Muscle of leg (tissue), 11 donors: ENCODE measurements around the gene SCAMP3. TPM values are rescaled to one million over a fixed set of nuclear protein-coding genes. Genes with fewer than 3 reads are reported as not detected.
A peak's percentile ranks its signal among the peaks of the same experiment; 100 is the strongest.

ENCODE experiments used
- DNase-seq: peaks from one replicate; pipeline ENCODE4 v3.0.0; 2013
- H3K27ac ChIP-seq: one replicate; pipeline ENCODE4 v1.5.1; 2013; ENCODE audit warnings: mild to moderate bottlenecking, low read length, control low read depth
- H3K27me3 ChIP-seq: one replicate; pipeline ENCODE4 v1.6.1; 2013; ENCODE audit warnings: low read length; ENCODE audit not compliant: control insufficient read depth, insufficient read depth
- H3K36me3 ChIP-seq: one replicate; pipeline ENCODE4 v1.6.1; 2013; ENCODE audit warnings: low read length; ENCODE audit not compliant: control insufficient read depth, insufficient read depth
- H3K4me1 ChIP-seq: one replicate; pipeline ENCODE4 v1.6.1; 2013; ENCODE audit warnings: low read length; ENCODE audit not compliant: control insufficient read depth, insufficient read depth
- H3K4me3 ChIP-seq: one replicate; pipeline ENCODE4 v1.5.1; 2013; ENCODE audit warnings: low read length, control low read depth
- H3K9me3 ChIP-seq: replicated peaks from 2 replicates; pipeline ENCODE4 v1.6.1; 2013; ENCODE audit warnings: low read depth, low read length; ENCODE audit not compliant: control insufficient read depth
- WGBS: methylation state at CpG from one replicate; pipeline ENCODE4 v1.1.5; 2013; ENCODE audit warnings: missing lambda C conversion rate; ENCODE audit not compliant: insufficient coverage; 5-methylcytosine and 5-hydroxymethylcytosine counted together
- polyA plus RNA-seq, 8 donors: library from polyadenylated mRNA; unstranded; fragments of 120-200 nt; gene quantifications; one replicate each; pipeline versions ENCODE4 v1.2.1 to v1.2.3, GENCODE V29; 2013; ENCODE audit warnings: inconsistent platforms in 1 of 8, low replicate concordance in 1 of 8; ENCODE audit not compliant: insufficient read length in 8 of 8, insufficient read depth in 1 of 8
- total RNA-seq: library from RNA; stranded (reverse); fragments of 120-200 nt; gene quantifications from one replicate; pipeline ENCODE4 v1.2.4, GENCODE V29; 2013

SCAMP3 gene
- total and polyA plus RNA-seq, 9 donors, result 24.6 to 51.4 (median 40.6) TPM

GRCh38 chr1:155256058-155256852 is 5.9 kb downstream of the SCAMP3 start:
- WGBS, result 79% methylated on average over 20 of the region's 20 CpGs
- H3K4me1 ChIP-seq, result peaks cover 42% of the 10 kb centered on the region
- DNase-seq, result no peak
- H3K27ac ChIP-seq, result peak overlapping the region; percentile 100
- H3K27me3 ChIP-seq, result no peaks in the 10 kb centered on the region
- H3K36me3 ChIP-seq, result peaks cover 40% of the 10 kb centered on the region
- peak overlapping the region; percentile 94 for H3K4me3 ChIP-seq
- H3K9me3 ChIP-seq, result no peaks in the 10 kb centered on the region

GRCh38 chr1:155255243-155256007 is 6.7 kb downstream of the SCAMP3 start, which contains the start of gene ENTREP3:
TSS of gene ENTREP3 (minus strand) at chr1:155255483. CDS start at chr1:155254877, 606 bp downstream.
- no peaks in the 10 kb centered on the region for H3K9me3 ChIP-seq
- DNase-seq, result peak; percentile 95
- WGBS, result under 1% methylated on average over 29 of the region's 54 CpGs
- H3K27ac ChIP-seq, result peak within 1 kb of the TSS; percentile 100
- H3K27me3 ChIP-seq, result no peaks in the 10 kb centered on the region
- H3K4me3 ChIP-seq, result peak within 1 kb of the TSS; percentile 94
- H3K36me3 ChIP-seq, result peaks cover 41% of the 10 kb centered on the region
- H3K4me1 ChIP-seq, result peaks cover 44% of the 10 kb centered on the region

- Histone ChIP-seq H3K36me3 (peaks cover 36% of the 10 kb centered on the region), H3K27ac (peak overlapping the region; percentile 100), H3K9me3 (no peaks in the 10 kb centered on the region), H3K4me3 (peak overlapping the region; percentile 94), H3K27me3 (no peaks in the 10 kb centered on the region), H3K4me1 (peaks cover 48% of the 10 kb centered on the region)
- 1% methylated on average over 22 of the region's 35 CpGs for WGBS
- DNase-seq, result peak; percentile 55
These were observed 7.4 kb downstream of the SCAMP3 start for GRCh38 chr1:155254714-155255242.

DNA sequence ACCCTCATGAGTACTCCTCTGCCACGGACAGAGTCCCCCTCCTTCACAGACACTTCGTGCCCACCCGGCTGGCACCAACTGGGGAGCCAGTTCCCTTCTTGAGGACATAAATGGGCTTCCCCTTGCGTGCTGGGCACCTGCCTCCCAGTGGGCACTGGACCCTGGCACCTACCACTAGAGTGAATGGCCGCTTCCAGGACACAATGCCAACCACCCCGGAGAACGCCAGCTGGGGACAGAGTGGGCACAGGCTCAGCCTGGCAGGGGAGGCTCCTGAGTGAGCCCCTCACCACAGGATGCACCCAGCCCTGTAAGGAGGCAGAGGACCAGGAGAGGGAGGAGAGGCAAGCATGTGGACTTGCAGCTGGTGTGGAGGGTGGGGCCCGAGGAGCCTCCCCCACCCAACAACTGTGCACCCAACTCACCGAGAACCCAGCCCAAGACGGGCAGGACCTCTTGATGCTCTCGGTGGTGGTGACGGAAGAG is 7.9 kb downstream of the SCAMP3 start:
- WGBS, result 32% methylated on average over 6 of the region's 12 CpGs
- H3K4me3 ChIP-seq, result peak overlapping the region; percentile 94

GRCh38 chr1:155253797-155254196 is 8.4 kb downstream of the SCAMP3 start:
- peaks cover 48% of the 10 kb centered on the region for H3K4me1 ChIP-seq
- H3K9me3 ChIP-seq, result no peaks in the 10 kb centered on the region
- DNase-seq, result no peak
- WGBS, result 100% methylated on average over 1 of the region's 5 CpGs
- H3K4me3 ChIP-seq, result peak overlapping the region; percentile 94
- peaks cover 34% of the 10 kb centered on the region for H3K36me3 ChIP-seq
- peak overlapping the region; percentile 15 for H3K27ac ChIP-seq
- no peaks in the 10 kb centered on the region for H3K27me3 ChIP-seq

More for the DNA sequence above, 7.9 kb downstream of the SCAMP3 start:
- peak; percentile 39 for DNase-seq
- Histone ChIP-seq H3K27me3 (no peaks in the 10 kb centered on the region), H3K36me3 (peaks cover 33% of the 10 kb centered on the region), H3K27ac (peak overlapping the region; percentile 100), H3K4me1 (peaks cover 48% of the 10 kb centered on the region), H3K9me3 (no peaks in the 10 kb centered on the region)

DNA sequence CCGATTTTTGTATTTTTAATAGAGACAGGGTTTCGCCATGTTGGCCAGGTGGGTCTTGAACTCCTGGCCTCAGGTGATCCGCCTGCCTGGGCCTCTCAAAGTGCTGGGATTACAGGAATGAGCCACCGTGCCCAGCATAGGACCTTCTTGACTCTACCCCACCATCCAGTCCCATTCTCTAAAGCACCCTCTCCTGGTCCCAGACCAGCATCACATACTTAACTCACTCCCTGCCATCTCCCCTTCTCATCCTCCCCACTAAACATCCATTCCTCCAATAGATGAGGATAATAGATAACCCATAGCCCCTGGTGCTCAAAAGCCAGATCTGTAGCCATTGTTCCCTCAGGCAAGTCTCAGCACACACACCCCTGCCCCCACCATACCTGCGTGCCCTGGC is 9.0 kb downstream of the SCAMP3 start:
- no peak overlapping the region for H3K27ac ChIP-seq
- peaks cover 48% of the 10 kb centered on the region for H3K4me1 ChIP-seq
- H3K27me3 ChIP-seq, result no peaks in the 10 kb centered on the region
- H3K9me3 ChIP-seq, result no peaks in the 10 kb centered on the region
- no peak overlapping the region for H3K4me3 ChIP-seq
- DNase-seq, result no peak
- H3K36me3 ChIP-seq, result peaks cover 35% of the 10 kb centered on the region
- 100% methylated on average over 3 of the region's 5 CpGs for WGBS

DNA sequence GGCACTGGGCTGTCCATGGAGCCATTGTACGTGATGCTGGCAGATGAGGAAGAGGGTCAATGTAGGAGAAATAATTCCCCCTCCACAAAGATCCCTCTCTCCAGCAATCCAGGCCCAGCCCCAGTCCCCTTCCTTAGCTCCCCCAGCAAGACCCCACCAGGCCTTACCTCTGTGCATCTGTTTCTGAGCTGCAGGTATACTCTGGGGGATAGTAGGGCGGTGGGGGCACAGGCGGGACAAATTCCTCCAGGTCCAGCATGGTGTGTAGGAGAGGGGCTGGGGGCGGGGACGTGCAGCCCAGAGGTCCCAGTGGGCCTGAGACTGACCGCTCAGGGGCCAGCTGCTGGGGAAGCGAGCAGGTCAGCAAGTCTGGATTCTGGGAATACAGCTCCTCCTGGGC is 10.6 kb downstream of the SCAMP3 start:
- Histone ChIP-seq H3K27me3 (no peaks in the 10 kb centered on the region), H3K27ac (no peak overlapping the region), H3K9me3 (no peaks in the 10 kb centered on the region), H3K36me3 (peaks cover 40% of the 10 kb centered on the region), H3K4me1 (peaks cover 47% of the 10 kb centered on the region), H3K4me3 (no peak overlapping the region)
- no peak for DNase-seq
- 25% methylated on average over 2 of the region's 7 CpGs for WGBS

DNA sequence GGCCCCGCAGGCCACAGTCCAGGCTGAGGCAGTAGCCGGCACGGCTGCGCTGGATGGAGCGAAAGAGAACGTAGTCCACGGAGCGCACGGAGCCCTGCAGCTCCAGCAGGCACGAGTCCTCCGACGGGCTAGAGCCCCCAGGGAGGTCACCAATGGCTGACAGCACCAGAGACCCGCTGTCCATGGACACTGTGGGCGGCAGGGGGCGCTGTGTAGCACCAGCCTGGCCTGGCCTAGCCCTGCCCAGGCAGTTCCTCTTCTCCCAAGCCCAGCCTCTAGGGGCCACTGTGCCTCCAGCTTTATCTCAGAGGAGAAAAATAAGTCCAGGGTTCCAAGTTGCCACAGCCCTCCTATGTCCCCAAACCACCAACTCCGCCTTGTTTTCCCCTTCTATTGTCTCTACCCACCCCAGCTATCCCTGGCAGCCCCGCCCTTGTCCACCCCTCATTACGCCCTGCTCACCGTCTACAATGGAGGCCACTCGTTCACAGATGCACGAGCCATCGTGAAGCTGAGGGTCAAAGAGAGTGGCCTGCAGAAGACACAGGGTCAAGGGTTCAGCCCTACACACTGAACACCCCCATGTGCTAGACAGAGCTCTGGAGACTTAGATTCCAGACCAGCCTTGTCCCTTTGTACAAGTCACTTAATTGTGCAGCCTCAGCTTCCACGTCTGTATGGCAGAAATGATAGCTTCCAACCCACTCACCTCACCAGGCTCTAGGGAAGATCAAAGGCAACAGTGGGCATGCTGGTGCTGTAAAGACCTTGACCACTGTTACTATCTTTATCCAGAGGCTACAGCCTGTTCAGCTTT is 11.3 kb downstream of the SCAMP3 start:
- Histone ChIP-seq H3K27me3 (no peaks in the 10 kb centered on the region), H3K9me3 (no peaks in the 10 kb centered on the region), H3K27ac (peak overlapping the region; percentile 42), H3K36me3 (peaks cover 36% of the 10 kb centered on the region), H3K4me1 (peaks cover 40% of the 10 kb centered on the region), H3K4me3 (peak overlapping the region; percentile 49)
- DNase-seq, result peak; percentile 95
- 21% methylated on average over 23 of the region's 23 CpGs for WGBS

DNA sequence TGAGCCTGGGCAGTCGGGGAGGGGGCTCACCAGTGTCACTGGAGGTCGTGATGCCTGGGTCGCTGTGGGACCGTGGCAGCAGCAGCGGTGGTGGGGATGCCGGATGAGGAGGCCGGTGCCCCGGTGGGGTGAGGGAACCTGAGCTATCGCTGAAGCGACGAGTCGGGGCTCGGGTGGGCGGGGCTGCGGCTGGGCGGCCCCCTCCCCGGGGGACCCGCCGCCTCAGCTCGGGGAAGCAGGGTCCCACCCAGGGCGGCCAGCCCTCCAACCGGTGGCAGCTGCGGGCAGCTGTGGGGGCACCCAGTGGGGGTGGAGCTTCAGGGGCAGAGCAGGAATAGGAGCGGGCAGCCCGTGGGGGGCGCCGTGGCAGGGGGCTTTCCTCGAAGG is 11.9 kb downstream of the SCAMP3 start:
- Histone ChIP-seq H3K4me1 (peaks cover 37% of the 10 kb centered on the region), H3K27ac (peak overlapping the region; percentile 42), H3K36me3 (peaks cover 36% of the 10 kb centered on the region), H3K27me3 (no peaks in the 10 kb centered on the region), H3K9me3 (no peaks in the 10 kb centered on the region), H3K4me3 (peak overlapping the region; percentile 49)
- DNase-seq, result no peak
- 23% methylated on average over 25 of the region's 28 CpGs for WGBS
